GM18519 (cell line): Measurements from ENCODE around the gene KCNA2.

ENCODE experiments used
- ATAC-seq: cut with Tn5 transposase; IDR thresholded peaks from one replicate; pipeline ENCODE4 v1.9.1; 2021; ENCODE audit warnings: mild to moderate bottlenecking, moderate library complexity; ENCODE audit not compliant: unreplicated experiment, low FRiP score

KCNA2 gene

DNA sequence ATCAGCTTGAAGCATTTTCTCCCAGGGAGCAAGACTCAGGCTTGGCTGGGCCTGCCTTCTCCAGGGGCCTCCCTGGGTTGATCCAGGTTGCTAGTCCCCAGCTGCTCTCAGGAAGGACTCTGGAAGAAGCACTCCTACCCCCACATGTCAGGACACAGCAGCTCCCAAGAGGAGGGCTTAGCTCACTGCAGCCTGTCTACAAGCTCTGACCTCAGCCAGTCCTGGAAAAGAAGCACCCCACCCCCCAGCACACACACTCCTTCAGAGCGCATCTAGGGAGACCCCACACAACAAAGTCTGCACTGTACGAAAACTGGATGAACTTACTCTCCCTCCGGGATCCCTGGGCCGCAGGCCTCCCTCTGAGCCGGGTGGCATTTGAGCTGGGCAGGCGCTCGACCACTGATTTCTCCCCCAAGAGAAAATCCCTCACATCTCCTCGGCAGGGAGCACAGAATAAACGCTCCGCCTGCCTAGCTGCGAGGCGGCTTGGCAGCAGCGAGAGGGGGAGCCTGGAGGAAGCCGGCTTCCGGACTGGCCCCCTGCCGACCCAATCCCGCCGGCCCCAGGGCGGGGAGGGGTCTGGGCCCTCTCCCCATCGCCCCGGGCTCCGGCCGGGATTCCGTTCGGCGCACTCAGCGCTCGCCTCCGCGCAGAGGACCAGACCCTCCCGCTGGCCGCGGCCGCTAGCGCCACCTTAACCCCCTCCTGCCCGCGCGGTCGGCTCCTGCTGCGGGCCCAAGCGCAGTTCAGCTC, at the start of gene KCNA2:
Gene KCNA2 (minus strand): TSS at position 458 of the 756 bp plus-strand sequence. CDS start 1,576 bp downstream, outside the sequence.
- no peak for ATAC-seq

DNA sequence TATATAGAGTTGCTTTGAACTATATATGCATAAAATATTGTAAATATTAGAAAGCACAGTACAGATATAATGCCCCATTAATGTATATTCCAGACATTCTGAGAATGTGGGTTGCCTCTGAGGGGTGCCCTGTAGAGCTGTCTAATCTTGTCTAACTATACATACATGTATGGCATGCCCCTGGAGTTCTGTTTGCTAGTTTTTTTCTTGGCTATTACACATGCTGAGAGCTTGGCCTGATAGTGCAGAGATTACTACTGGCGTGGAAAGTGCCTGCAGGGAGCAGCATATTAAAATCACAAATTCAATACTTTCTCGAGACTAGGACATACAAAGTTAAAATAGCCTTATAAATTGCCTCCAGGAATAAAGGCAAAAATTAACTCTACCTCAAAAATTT, 44.5 kb upstream of the KCNA2 start:
- ATAC-seq: no peak

GRCh38 chr1:110648417-110648816, 42.3 kb upstream of the KCNA2 start:
- ATAC-seq: no peak

DNA sequence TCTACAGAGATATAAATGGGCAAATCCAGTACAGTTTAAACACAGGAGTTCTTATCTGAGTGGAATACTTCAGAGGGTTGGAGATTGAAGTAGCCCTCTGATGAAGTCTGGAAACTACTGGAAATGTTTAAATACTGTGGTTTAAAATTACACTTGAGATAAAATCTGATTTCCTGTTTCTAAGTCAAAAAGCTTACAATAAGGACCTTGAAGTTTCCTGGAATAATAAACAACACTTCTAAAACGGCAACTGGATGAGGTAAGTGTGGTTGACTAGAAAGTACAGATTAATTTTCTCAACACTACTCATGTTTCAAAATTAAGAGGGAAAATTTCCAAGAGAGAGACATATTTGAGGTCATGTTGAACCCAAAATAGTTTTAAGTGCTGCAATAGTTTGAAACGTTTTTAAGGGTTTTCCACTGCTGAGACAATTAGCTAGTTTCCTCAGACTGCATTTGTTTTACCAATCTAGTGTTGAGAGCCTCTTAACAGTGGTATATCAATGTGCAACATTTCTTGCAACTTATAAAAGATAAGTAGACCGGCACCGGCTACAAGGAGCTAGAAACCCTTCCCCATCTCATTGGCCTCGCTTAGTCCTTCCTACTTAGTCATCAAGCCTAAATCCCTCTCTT, 41.2 kb upstream of the KCNA2 start:
- ATAC-seq: no peak

GRCh38 chr1:110645821-110646735, 39.9 kb upstream of the KCNA2 start:
- no peak for ATAC-seq

DNA sequence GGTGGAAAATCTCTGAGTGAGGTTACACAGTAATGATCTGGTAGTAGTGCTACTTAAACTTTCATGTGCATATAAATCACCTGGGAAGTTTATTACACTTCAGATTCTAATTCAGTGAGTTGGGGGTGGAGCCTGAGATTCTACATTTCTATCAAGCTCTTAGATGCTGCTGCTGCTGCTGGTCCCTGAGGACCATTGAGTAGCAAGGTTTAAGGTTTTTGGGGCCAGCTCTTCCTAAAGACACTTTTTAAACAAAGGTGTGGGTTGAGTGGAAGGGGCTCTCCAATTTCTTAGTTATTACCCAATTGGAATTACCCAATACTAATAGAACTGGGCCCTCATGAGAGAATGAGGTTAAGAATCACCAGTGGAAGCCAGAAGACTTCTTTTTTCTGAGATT, 39.1 kb upstream of the KCNA2 start:
- no peak for ATAC-seq

- ATAC-seq: no peak
Observed at GRCh38 chr1:110643879-110644472, 37.8 kb upstream of the KCNA2 start.

GRCh38 chr1:110639724-110640386, 33.7 kb upstream of the KCNA2 start:
- no peak for ATAC-seq

DNA sequence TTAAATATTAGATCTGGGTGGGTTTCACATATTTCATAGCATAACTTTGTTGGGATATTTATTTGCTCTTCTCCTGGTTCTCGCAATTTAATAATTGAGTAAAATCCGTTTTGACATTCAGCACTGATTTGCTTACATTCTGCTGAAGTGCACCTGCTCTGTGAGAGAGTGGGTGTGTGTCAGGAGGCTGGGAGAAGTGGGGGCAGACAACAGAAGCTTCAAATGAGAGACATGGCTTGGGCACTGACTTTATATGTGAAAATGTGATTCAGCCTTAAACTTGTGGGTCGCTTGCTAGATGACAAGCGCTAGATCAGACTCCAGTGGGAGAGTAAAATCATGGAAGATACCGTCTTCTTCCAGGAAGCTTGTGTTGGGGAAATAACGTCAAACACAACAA, 32.4 kb upstream of the KCNA2 start:
- ATAC-seq: no peak

DNA sequence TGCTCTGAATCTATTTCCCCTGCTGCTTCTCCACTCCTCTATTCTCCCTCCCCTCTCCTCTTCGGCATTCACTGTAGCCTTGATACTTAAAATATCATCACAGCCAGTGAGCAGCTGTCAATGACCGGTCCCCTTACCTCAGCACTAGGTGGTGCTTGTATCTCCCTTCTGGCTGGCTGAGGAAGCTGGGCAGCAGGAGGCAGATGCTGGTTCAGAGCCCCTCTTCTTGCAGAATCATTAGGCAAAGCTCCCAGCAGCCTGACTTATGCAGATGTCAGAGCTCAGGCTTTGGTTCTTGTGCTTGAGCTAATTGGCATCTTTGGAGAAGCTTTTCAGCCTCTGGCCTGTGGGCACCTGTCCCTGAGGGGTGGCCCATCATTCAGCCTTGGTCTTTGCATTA, 31.9 kb upstream of the KCNA2 start:
- ATAC-seq: no peak

GRCh38 chr1:110637475-110637874, 31.3 kb upstream of the KCNA2 start:
- no peak for ATAC-seq

GRCh38 chr1:110636149-110636935, 30.2 kb upstream of the KCNA2 start:
- ATAC-seq: no peak

DNA sequence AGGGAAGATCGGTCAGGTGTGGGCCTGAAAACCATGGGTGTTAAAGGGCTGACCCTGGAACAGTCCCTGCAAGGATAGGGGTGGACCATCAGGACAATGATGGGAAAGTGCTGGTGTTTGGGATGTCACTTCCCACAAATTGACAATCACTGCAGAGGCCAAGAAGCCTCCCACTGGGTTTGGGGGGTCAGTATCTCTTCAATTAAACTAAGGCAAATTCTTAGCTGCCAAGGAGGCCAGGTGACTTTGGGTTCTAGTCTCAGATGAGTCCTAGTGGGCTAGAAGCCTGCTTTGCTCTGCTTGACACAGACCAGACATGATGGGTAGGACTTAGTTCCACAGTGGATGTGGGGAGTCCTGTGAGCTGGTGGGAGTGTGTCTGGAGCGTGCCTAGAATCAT, 29.3 kb upstream of the KCNA2 start:
- ATAC-seq: no peak

DNA sequence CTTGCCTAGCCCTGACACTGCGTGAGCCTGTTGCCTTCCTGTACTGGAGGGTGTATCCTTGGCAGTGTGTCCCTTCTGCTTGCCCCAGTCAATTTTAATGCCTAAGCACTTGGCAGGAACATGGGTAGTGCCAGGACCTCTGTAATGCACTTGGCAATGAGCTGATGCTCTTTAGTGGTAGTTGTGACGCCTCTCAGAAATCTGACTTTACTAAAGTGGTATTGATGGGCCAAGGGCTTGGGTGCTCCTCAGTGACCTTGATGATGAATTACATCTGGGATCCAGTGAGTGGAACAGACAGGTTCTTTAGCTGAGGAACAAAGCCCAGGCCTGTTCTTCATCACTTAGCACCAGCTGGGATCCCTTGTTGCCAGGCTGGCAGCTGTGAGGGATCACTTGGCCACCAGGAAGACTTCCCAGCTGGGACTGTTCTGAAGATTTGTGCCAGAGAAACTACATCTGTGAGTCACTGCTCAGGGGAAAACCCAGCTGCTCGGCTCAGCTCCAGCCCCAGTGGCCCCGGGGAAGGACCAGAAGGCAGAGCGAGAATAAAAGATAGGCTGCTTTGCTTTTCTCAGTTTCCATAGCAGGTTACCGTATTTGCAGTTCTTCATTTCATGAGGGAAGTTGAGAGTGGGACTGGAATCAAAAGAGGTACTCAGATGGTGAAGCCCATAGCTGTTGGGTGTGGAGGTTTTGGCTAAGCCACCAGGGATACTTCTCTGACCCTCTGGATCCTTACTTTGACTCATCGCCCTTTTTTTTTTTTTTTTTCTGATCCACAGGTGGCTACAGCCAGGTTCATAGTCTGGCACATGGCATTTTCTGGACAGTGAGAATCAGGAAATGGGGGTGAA, 28.5 kb upstream of the KCNA2 start:
- no peak for ATAC-seq

DNA sequence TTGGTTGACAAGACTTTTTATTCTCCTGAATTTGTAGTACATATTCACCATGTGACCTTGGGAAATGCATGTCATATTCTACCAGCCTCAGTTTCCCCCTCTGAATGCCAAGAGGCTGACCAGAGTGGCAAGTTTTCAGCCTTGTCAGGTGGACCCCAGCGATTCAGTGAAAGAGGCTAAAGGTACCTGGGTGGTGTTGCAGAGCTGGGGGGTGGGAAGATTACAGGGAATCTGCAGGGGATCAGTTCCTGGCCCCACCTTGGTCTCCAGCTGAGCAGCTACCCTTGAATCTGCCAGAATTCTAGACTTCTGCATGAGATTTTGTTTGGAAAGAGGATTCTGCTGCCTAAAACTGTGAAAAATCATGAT, 27.9 kb upstream of the KCNA2 start:
- no peak for ATAC-seq

DNA sequence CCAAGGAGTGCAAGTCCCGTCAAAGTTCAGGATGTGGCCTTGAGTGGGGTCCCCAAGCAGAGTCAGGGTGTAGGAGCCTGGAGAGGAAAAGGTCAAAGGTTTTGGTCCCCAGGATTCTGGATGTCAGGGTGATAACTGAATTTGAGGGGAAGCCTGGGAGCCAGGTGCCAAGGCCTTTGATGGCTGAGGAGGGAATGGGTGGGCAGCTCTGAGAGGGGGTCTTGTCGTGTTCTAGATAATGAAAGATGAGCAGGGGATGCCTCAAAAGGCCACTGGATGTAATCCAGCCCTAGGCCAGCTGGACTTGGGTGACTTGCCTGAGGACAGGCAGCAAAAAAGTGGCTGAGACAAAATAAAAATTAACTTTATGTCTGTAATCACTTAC, 27.5 kb upstream of the KCNA2 start:
- ATAC-seq: no peak

- ATAC-seq: no peak
Observed at GRCh38 chr1:110631836-110632620, 25.9 kb upstream of the KCNA2 start.
